Natural killer cell (primary cell): ENCODE data around the gene MARCHF6. TPM values are rescaled to one million over a fixed set of nuclear protein-coding genes. Genes with fewer than 3 reads are reported as not detected.
A peak's percentile ranks its signal among the peaks of the same experiment; 100 is the strongest.

Source experiments
- ATAC-seq, 3 donors: fragments of 150-1000 bp in 2 of 3; fragments of 200-7000 bp in 1 of 3; cut with Tn5 transposase; 1 replicate in 1 of 3; 2 replicates in 2 of 3; pipeline ENCODE4 v1.10.0; 2021; ENCODE audit warnings: mild to moderate bottlenecking in 2 of 3, moderate library complexity in 2 of 3
- DNase-seq, 2 donors: peaks; one replicate each; pipeline versions ENCODE4 v3.0.0 to v3.0.0-alpha.2; 2013 to 2021; ENCODE audit warnings: mixed read lengths in 1 of 2
- H3K27ac ChIP-seq: one replicate; pipeline ENCODE4 v1.5.1; 2013; ENCODE audit warnings: mild to moderate bottlenecking, low read length
- H3K27me3 ChIP-seq: one replicate; pipeline ENCODE4 v1.6.1; 2013; ENCODE audit warnings: low read length; ENCODE audit not compliant: control insufficient read depth, insufficient read depth
- H3K36me3 ChIP-seq: one replicate; pipeline ENCODE4 v1.6.1; 2013; ENCODE audit warnings: low read length; ENCODE audit not compliant: control insufficient read depth, insufficient read depth
- H3K4me1 ChIP-seq: one replicate; pipeline ENCODE4 v1.6.1; 2013; ENCODE audit warnings: low read length; ENCODE audit not compliant: control insufficient read depth, insufficient read depth
- H3K4me3 ChIP-seq: one replicate; pipeline ENCODE4 v1.5.1; 2013; ENCODE audit warnings: low read length
- H3K9me3 ChIP-seq: one replicate; pipeline ENCODE4 v1.6.1; 2013; ENCODE audit warnings: low read length; ENCODE audit not compliant: control insufficient read depth, insufficient read depth
- H3K27ac Mint-ChIP-seq, 2 donors: one replicate each; pipeline ENCODE4 v1.8.0; 2022; ENCODE audit warnings: mild to moderate bottlenecking in 2 of 2, mixed read lengths in 2 of 2, moderate library complexity in 1 of 2
- H3K27me3 Mint-ChIP-seq, 2 donors: one replicate each; pipeline ENCODE4 v1.8.0; 2022; ENCODE audit warnings: low read depth in 2 of 2, mixed read lengths in 2 of 2
- H3K36me3 Mint-ChIP-seq: one replicate; pipeline ENCODE4 v1.8.0; 2022; ENCODE audit warnings: mixed read lengths
- H3K4me1 Mint-ChIP-seq, 2 donors: one replicate each; pipeline ENCODE4 v1.8.0; 2022; ENCODE audit warnings: mixed read lengths in 2 of 2
- H3K4me3 Mint-ChIP-seq: one replicate; pipeline ENCODE4 v1.8.0; 2022; ENCODE audit warnings: mild to moderate bottlenecking, moderate library complexity, mixed read lengths
- H3K9me3 Mint-ChIP-seq, 2 donors: one replicate each; pipeline ENCODE4 v1.8.0; 2022; ENCODE audit warnings: mixed read lengths in 2 of 2
- CTCF ChIP-seq: fragments of 200-600 bp; IDR thresholded peaks from one replicate; pipeline ENCODE4 v1.8.0; 2022; ENCODE audit warnings: antibody characterized with exemption
- WGBS: methylation state at CpG from one replicate; pipeline ENCODE4 v1.1.7; 2013; ENCODE audit warnings: missing lambda C conversion rate; ENCODE audit not compliant: insufficient coverage; 5-methylcytosine and 5-hydroxymethylcytosine counted together
- intact Hi-C: fragments of 100-400 bp; cut with micrococcal nuclease; formaldehyde crosslinking; loops from one replicate; pipeline ENCODE4 v1.14.2; 2022
- total RNA-seq, 4 donors: library from RNA; stranded (reverse); fragments of 120-200 nt in 1 of 4; gene quantifications; one replicate each; pipeline versions ENCODE4 v1.2.3 to v1.2.4, GENCODE V29; 2013 to 2022

The MARCHF6 gene
- 100 to 1,000 TPM; 160 to 173 (median 164) TPM for total RNA-seq
- total RNA-seq (2013) = 115 TPM

GRCh38 chr5:10353241-10354047 is at the start of gene MARCHF6:
MARCHF6 (plus strand) TSS chr5:10353695; CDS start chr5:10353899, 204 bp downstream.
- H3K4me1 ChIP-seq = peaks cover 11% of the 10 kb centered on the region
- Mint-ChIP-seq H3K9me3 (no peaks in the 10 kb centered on the region), H3K4me1 (peaks cover 31 to 41% of the 10 kb centered on the region in 2 donors), H3K4me3 (peak within 1 kb of the TSS; percentile 100), H3K27ac (peak within 1 kb of the TSS; percentile 97 to 98), H3K36me3 (peaks cover 7% of the 10 kb centered on the region), H3K27me3 (no peaks in the 10 kb centered on the region)
- intact Hi-C loops = loop anchor here (1.0 to 5.0 kb wide), 3 partner anchors 23 to 103 kb away; partner anchors contain the start of genes CCT5 and ROPN1L
- TF ChIP-seq CTCF = no peak
- DNase-seq = peak; percentile 91 to 98
- H3K4me3 ChIP-seq = peak within 1 kb of the TSS; percentile 89
- peak; percentile 86 to 96 (median 90) for ATAC-seq
- WGBS = 0% methylated on average over 92 of the region's 92 CpGs
- no peaks in the 10 kb centered on the region for H3K9me3 ChIP-seq
- H3K27ac ChIP-seq = peak within 1 kb of the TSS; percentile 96
- no peaks in the 10 kb centered on the region for H3K27me3 ChIP-seq
- no peaks in the 10 kb centered on the region for H3K36me3 ChIP-seq

GRCh38 chr5:10303699-10304170 is 49.8 kb upstream of the MARCHF6 start:
- H3K27me3 Mint-ChIP-seq = peaks cover 9 to 14% of the 10 kb centered on the region in 2 donors
- intact Hi-C loops = no loop called here
- no peak overlapping the region for H3K27ac ChIP-seq
- TF ChIP-seq CTCF = no peak
- H3K9me3 Mint-ChIP-seq = no peaks in the 10 kb centered on the region
- H3K36me3 ChIP-seq = no peaks in the 10 kb centered on the region
- ATAC-seq = peak in 1 of 3 donors; percentile 26
- H3K27me3 ChIP-seq = peaks cover 4% of the 10 kb centered on the region
- H3K4me3 Mint-ChIP-seq = no peak overlapping the region
- no peaks in the 10 kb centered on the region for H3K4me1 ChIP-seq
- H3K4me3 ChIP-seq = no peak overlapping the region
- no peaks in the 10 kb centered on the region for H3K9me3 ChIP-seq
- WGBS = 94% methylated on average over 5 of the region's 5 CpGs
- H3K36me3 Mint-ChIP-seq = no peaks in the 10 kb centered on the region
- no peak overlapping the region for H3K27ac Mint-ChIP-seq
- peaks cover 8 to 14% of the 10 kb centered on the region in 2 donors for H3K4me1 Mint-ChIP-seq
- DNase-seq = no peak

- WGBS = 86% methylated on average over 4 of the region's 5 CpGs
- H3K36me3 Mint-ChIP-seq = no peaks in the 10 kb centered on the region
- no peaks in the 10 kb centered on the region for H3K9me3 ChIP-seq
- H3K27me3 ChIP-seq = peaks cover 4% of the 10 kb centered on the region
- DNase-seq (no peak), ATAC-seq (no peak)
- H3K27me3 Mint-ChIP-seq = peaks cover 9 to 14% of the 10 kb centered on the region in 2 donors
- no peak for TF ChIP-seq CTCF
- H3K4me3 Mint-ChIP-seq = no peak overlapping the region
- H3K36me3 ChIP-seq = no peaks in the 10 kb centered on the region
- H3K4me3 ChIP-seq = no peak overlapping the region
- H3K4me1 Mint-ChIP-seq = peaks cover 8 to 14% of the 10 kb centered on the region in 2 donors
- intact Hi-C loops = no loop called here
- no peak overlapping the region for H3K27ac ChIP-seq
- no peak overlapping the region for H3K27ac Mint-ChIP-seq
- no peaks in the 10 kb centered on the region for H3K4me1 ChIP-seq
- H3K9me3 Mint-ChIP-seq = no peaks in the 10 kb centered on the region
Observed at GRCh38 chr5:10304932-10305331, 48.6 kb upstream of the MARCHF6 start.
